H1 (cell line): Measurements from ENCODE around the gene LUZP1. TPM values are rescaled to one million over a fixed set of nuclear protein-coding genes. Genes with fewer than 3 reads are reported as not detected.

Experiments used
- CTCF ChIA-PET: fragments of 300-600 bp; sonication (Branson Sonifier 250); formaldehyde crosslinking; loops from one replicate; lab custom pipeline; 2021; ENCODE audit not compliant: partially characterized antibody; lab: Charles Lee
- POLR2A ChIA-PET: fragments of 300-600 bp; sonication (Branson Sonifier 250); formaldehyde crosslinking; loops from one replicate; lab custom pipeline; 2021; ENCODE audit warnings: inconsistent platforms; ENCODE audit not compliant: partially characterized antibody; lab: Charles Lee
- DNase-seq, 2 experiments: peaks; one replicate each; pipeline versions ENCODE4 v3.0.0 to v3.0.0-alpha.2; 2010 to 2022; ENCODE audit warnings: low spot score in 2 of 2, low read depth in 1 of 2, mixed read lengths in 1 of 2
- FAIRE-seq: peaks from 2 replicates; lab custom pipeline; 2011; peaks lifted over from hg19 to GRCh38; lab: Jason Lieb, UNC
- H2AFZ ChIP-seq: 2 replicates; pipeline ENCODE4 v1.8.1; 2012; ENCODE audit warnings: low read length, inconsistent platforms
- H2AK5ac ChIP-seq: 2 replicates; pipeline ENCODE4 v1.6.1; 2013; ENCODE audit warnings: low read depth, low read length
- H2BK120ac ChIP-seq: replicated peaks from 2 replicates; pipeline ENCODE3; 2013; ENCODE audit warnings: low read depth, low read length, inconsistent platforms
- H2BK12ac ChIP-seq: 2 replicates; pipeline ENCODE4 v1.6.1; 2013; ENCODE audit warnings: low read depth, low read length
- H2BK15ac ChIP-seq: 2 replicates; pipeline ENCODE4 v1.6.1; 2013; ENCODE audit warnings: low read length
- H2BK20ac ChIP-seq: 2 replicates; pipeline ENCODE4 v1.6.1; 2013; ENCODE audit warnings: low read length
- H2BK5ac ChIP-seq: 2 replicates; pipeline ENCODE4 v1.6.1; 2013; ENCODE audit warnings: low read depth, low read length
- H3K14ac ChIP-seq: 2 replicates; pipeline ENCODE4 v1.6.1; 2013; ENCODE audit warnings: inconsistent platforms; ENCODE audit not compliant: insufficient read length
- H3K18ac ChIP-seq: 2 replicates; pipeline ENCODE4 v1.6.1; 2013; ENCODE audit warnings: low read length; ENCODE audit errors: extremely low read depth
- H3K23ac ChIP-seq: 2 replicates; pipeline ENCODE4 v1.6.1; 2013; ENCODE audit warnings: inconsistent platforms; ENCODE audit not compliant: insufficient read length
- H3K23me2 ChIP-seq: 2 replicates; pipeline ENCODE4 v1.6.1; 2013; ENCODE audit warnings: low read depth, low read length
- H3K27ac ChIP-seq: 2 replicates; pipeline ENCODE4 v1.6.1; 2011; ENCODE audit warnings: low read depth, low read length, inconsistent platforms
- H3K27me3 ChIP-seq, 4 experiments: replicated peaks in 1 of 4; 1 replicate in 1 of 4; 2 replicates in 3 of 4; pipeline versions ENCODE4 v1.6.1 to v1.8.1; 2011 to 2013; ENCODE audit warnings: low read length in 3 of 4, mild to moderate bottlenecking in 3 of 4, inconsistent platforms in 2 of 4, mixed read lengths in 2 of 4, moderate library complexity in 1 of 4; ENCODE audit not compliant: control insufficient read depth in 3 of 4, insufficient read depth in 3 of 4; ENCODE audit errors: extremely low read depth in 1 of 4
- H3K36me3 ChIP-seq, 4 experiments: 2 replicates each; pipeline versions ENCODE4 v1.6.1 to v1.8.1; 2011 to 2013; ENCODE audit warnings: mild to moderate bottlenecking in 4 of 4, low read length in 3 of 4, moderate library complexity in 2 of 4, control low read depth in 1 of 4, inconsistent platforms in 1 of 4; ENCODE audit not compliant: insufficient read depth in 4 of 4, control insufficient read depth in 2 of 4
- H3K4ac ChIP-seq: replicated peaks from 2 replicates; pipeline ENCODE3; 2013; ENCODE audit warnings: low read length, low read depth, mixed read lengths, inconsistent platforms; ENCODE audit not compliant: insufficient read length
- H3K4me1 ChIP-seq, 4 experiments: replicated peaks in 1 of 4; 1 replicate in 1 of 4; 2 replicates in 3 of 4; pipeline versions ENCODE4 v1.6.1 to v1.8.1; 2011 to 2013; ENCODE audit warnings: low read length in 3 of 4, inconsistent platforms in 2 of 4, mixed read lengths in 1 of 4; ENCODE audit not compliant: insufficient read depth in 4 of 4, control insufficient read depth in 3 of 4
- H3K4me2 ChIP-seq, 2 experiments: 2 replicates each; pipeline versions ENCODE4 v1.6.1 to v1.8.1; 2011 to 2013; ENCODE audit warnings: low read depth in 2 of 2, low read length in 2 of 2, control low read depth in 1 of 2, inconsistent platforms in 1 of 2, mild to moderate bottlenecking in 1 of 2; ENCODE audit not compliant: insufficient read depth in 1 of 2
- H3K4me3 ChIP-seq, 4 experiments: fragments of 200-600, 300-600 bp in 1 of 4; sonication (generic), shearing (Covaris generic), sonication (Bioruptor Twin) in 1 of 4; 2 replicates each; pipeline versions ENCODE4 v1.5.1 to v1.8.1; 2011 to 2016; ENCODE audit warnings: low read length in 4 of 4, low read depth in 3 of 4, control low read depth in 2 of 4, inconsistent platforms in 2 of 4, mild to moderate bottlenecking in 2 of 4, mixed read lengths in 1 of 4, moderate library complexity in 1 of 4; ENCODE audit not compliant: insufficient read depth in 2 of 4; ENCODE audit errors: extremely low read depth in 1 of 4
- H3K56ac ChIP-seq: replicated peaks from 2 replicates; pipeline ENCODE3; 2013; ENCODE audit warnings: low read depth, mild to moderate bottlenecking, mixed read lengths, low read length, inconsistent platforms; ENCODE audit not compliant: insufficient read length
- H3K79me1 ChIP-seq: 2 replicates; pipeline ENCODE4 v1.6.1; 2013; ENCODE audit warnings: low read depth, low read length, control low read depth
- H3K79me2 ChIP-seq, 2 experiments: 2 replicates each; pipeline versions ENCODE4 v1.6.1 to v1.8.1; 2012 to 2013; ENCODE audit warnings: low read length in 2 of 2, mild to moderate bottlenecking in 2 of 2, inconsistent platforms in 1 of 2; ENCODE audit not compliant: insufficient read depth in 2 of 2, control insufficient read depth in 1 of 2
- H3K9ac ChIP-seq, 4 experiments: replicated peaks in 1 of 4; 1 replicate in 1 of 4; 2 replicates in 3 of 4; pipeline versions ENCODE4 v1.6.1 to v1.8.1; 2011 to 2013; ENCODE audit warnings: low read depth in 3 of 4, low read length in 3 of 4, control low read depth in 2 of 4, mild to moderate bottlenecking in 2 of 4, moderate library complexity in 2 of 4, inconsistent platforms in 1 of 4; ENCODE audit errors: extremely low read depth in 1 of 4
- H3K9me3 ChIP-seq, 2 experiments: 2 replicates each; pipeline versions ENCODE4 v1.6.1 to v1.8.1; 2012 to 2013; ENCODE audit warnings: mild to moderate bottlenecking in 2 of 2, moderate library complexity in 2 of 2, control low read depth in 1 of 2, inconsistent platforms in 1 of 2, low read depth in 1 of 2, low read length in 1 of 2, mixed read lengths in 1 of 2; ENCODE audit not compliant: insufficient read depth in 2 of 2
- H4K20me1 ChIP-seq, 2 experiments: replicated peaks in 1 of 2; 2 replicates each; pipeline versions ENCODE3 to v1.8.1; 2011 to 2013; ENCODE audit warnings: inconsistent platforms in 2 of 2, low read length in 2 of 2, mild to moderate bottlenecking in 1 of 2; ENCODE audit not compliant: insufficient read depth in 2 of 2, control insufficient read depth in 1 of 2
- H4K5ac ChIP-seq: 2 replicates; pipeline ENCODE4 v1.6.1; 2013; ENCODE audit warnings: low read length, low read depth, mixed read lengths, inconsistent platforms; ENCODE audit not compliant: insufficient read length
- H4K8ac ChIP-seq: 2 replicates; pipeline ENCODE4 v1.8.0; 2013; ENCODE audit warnings: mild to moderate bottlenecking, moderate library complexity, low read length, inconsistent platforms; ENCODE audit not compliant: insufficient read depth; ENCODE audit errors: extremely low read depth
- H4K91ac ChIP-seq: replicated peaks from 2 replicates; pipeline ENCODE3; 2013; ENCODE audit warnings: low read length, mixed read lengths, inconsistent platforms; ENCODE audit not compliant: insufficient read length
- BRCA1 ChIP-seq: IDR thresholded peaks from 2 replicates; pipeline ENCODE4 v1.6.1; 2012; ENCODE audit warnings: low read depth, low read length, improper control_type of control experiment
- CBX8 ChIP-seq: fragments of 300-800, 300-1000 bp; sonication (generic); IDR thresholded peaks from 2 replicates; pipeline ENCODE4 v1.7.1; 2016; ENCODE audit warnings: low read depth, low read length, borderline replicate concordance
- CHD2 ChIP-seq: IDR thresholded peaks from 2 replicates; pipeline ENCODE4 v1.6.1; 2012; ENCODE audit warnings: low read length, improper control_type of control experiment
- KDM1A ChIP-seq: fragments of 200-600, 300-600 bp; sonication (generic); IDR thresholded peaks from 2 replicates; pipeline ENCODE4 v1.7.1; 2016; ENCODE audit warnings: mild to moderate bottlenecking, low read length, borderline replicate concordance
- KDM4A ChIP-seq: IDR thresholded peaks from one replicate; pipeline ENCODE4 v1.7.1; 2012; ENCODE audit warnings: low read depth, mild to moderate bottlenecking, moderate library complexity, low read length, inconsistent platforms; ENCODE audit not compliant: severe bottlenecking
- POLR2A ChIP-seq, 2 experiments: IDR thresholded peaks; 1 replicate in 1 of 2; 2 replicates in 1 of 2; pipeline ENCODE4 v1.6.1; 2011; ENCODE audit warnings: low read depth in 2 of 2, low read length in 2 of 2, mild to moderate bottlenecking in 2 of 2; ENCODE audit errors: control extremely low read depth in 1 of 2
- POU5F1 ChIP-seq: IDR thresholded peaks from 2 replicates; pipeline ENCODE4 v1.6.1; 2011; ENCODE audit warnings: low read depth, mild to moderate bottlenecking, low read length, moderate library complexity
- SAP30 ChIP-seq: fragments of 300-600 bp; sonication (generic); IDR thresholded peaks from 2 replicates; pipeline ENCODE4 v1.7.1; 2012; ENCODE audit warnings: low read length, moderate library complexity, mild to moderate bottlenecking, inconsistent platforms; ENCODE audit not compliant: insufficient read depth, insufficient replicate concordance
- SP2 ChIP-seq: IDR thresholded peaks from 2 replicates; pipeline ENCODE4 v1.6.1; 2012; ENCODE audit warnings: mild to moderate bottlenecking, low read length, inconsistent platforms
- TAF1 ChIP-seq: IDR thresholded peaks from 2 replicates; pipeline ENCODE4 v1.6.1; 2011; ENCODE audit warnings: mild to moderate bottlenecking, low read depth, low read length
- WGBS, 2 experiments: shearing (Covaris generic) in 1 of 2; methylation state at CpG; one replicate each; pipeline versions ENCODE4 v1.1.6 to v1.1.7; 2013 to 2015; ENCODE audit warnings: low lambda C conversion rate in 2 of 2, mixed read lengths in 2 of 2, inconsistent platforms in 1 of 2, low coverage in 1 of 2, missing lambda C conversion rate in 1 of 2; ENCODE audit not compliant: insufficient replicate concordance in 2 of 2, insufficient coverage in 1 of 2, insufficient read length in 1 of 2; ENCODE audit errors: extremely low coverage in 1 of 2, missing lambda C conversion rate in 1 of 2; 5-methylcytosine and 5-hydroxymethylcytosine counted together
- polyA plus RNA-seq, 7 experiments: library from polyadenylated mRNA; depleted of rRNA in 3 of 7; stranded (reverse) in 5 of 7; unstranded in 2 of 7; fragments of >200 nt in 5 of 7; fragments of 200-250 nt in 2 of 7; gene quantifications; 1 replicate in 5 of 7; 2 replicates in 1 of 7; 4 replicates in 1 of 7; pipeline versions ENCODE4 v1.2.1 to v1.2.3, GENCODE V29; 2011 to 2013; ENCODE audit warnings: missing spikeins in 2 of 7, mixed read lengths in 2 of 7
- total RNA-seq: library from RNA; stranded (reverse); fragmentation: NEBNext Ultra II Directional; extraction: Animal tissue kit (Norgen Biotek cat#: 25700); gene quantifications from 2 replicates; pipeline ENCODE4 v1.2.1, GENCODE V29; 2021
- TF ChIP-seq, protein P1 (sequence below), 3 experiments: IDR thresholded peaks; 1 replicate in 2 of 3; 2 replicates in 1 of 3; pipeline versions ENCODE4 v1.5.1 to v1.6.1; 2011; ENCODE audit warnings: low read length in 3 of 3, mild to moderate bottlenecking in 3 of 3, inconsistent platforms in 2 of 3, low read depth in 1 of 3, moderate library complexity in 1 of 3; ENCODE audit not compliant: insufficient read depth in 1 of 3; ENCODE audit errors: control extremely low read depth in 1 of 3

The LUZP1 gene
- total and polyA plus RNA-seq, 2 of the 8 experiments (the other 6 are each of a cell fraction or from before 2014, with no cell fraction given) = 14.0 to 60.5 TPM

DNA sequence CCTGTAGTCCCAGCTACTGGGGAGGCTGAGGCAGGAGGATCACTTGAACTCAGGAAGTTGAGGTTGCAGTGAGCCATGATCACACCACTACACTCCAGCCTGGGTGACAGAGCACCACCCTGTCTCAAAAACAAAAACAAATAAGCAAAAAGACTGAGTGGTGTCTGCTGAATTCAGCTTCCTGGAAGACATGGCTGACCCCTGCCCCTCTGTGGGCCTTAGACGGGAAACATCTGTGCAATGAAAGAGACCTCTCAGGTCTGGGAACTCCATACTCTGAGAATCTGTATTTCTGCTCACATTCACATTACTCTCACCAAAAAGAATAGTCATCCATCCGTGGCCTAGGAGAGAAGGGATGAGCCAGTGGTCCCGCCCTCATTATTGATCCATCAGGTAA lies 46.6 kb upstream of the LUZP1 start:
- H3K79me2 ChIP-seq = peaks cover 0 to 2% of the 10 kb centered on the region in 2 experiments; a peak in 1 of 4 replicates
- H4K91ac ChIP-seq = no peak overlapping the region
- no peak for FAIRE-seq
- H3K79me1 ChIP-seq = peaks cover 3% of the 10 kb centered on the region; the same call in 1 of the 2 replicates
- POLR2A ChIA-PET = interaction anchor here (1.2 to 1.7 kb wide), 3 partner anchors 14 to 48 kb away, joined by 3 to 5 read pairs (median 4); no protein-coding TSS in a partner anchor
- H3K4ac ChIP-seq = no peak overlapping the region
- no peak overlapping the region for H4K8ac ChIP-seq
- H3K27ac ChIP-seq = no peak overlapping the region
- no peak overlapping the region for H2BK20ac ChIP-seq
- H2BK12ac ChIP-seq = no peak overlapping the region
- no peak overlapping the region for H3K14ac ChIP-seq
- H3K23ac ChIP-seq = no peak overlapping the region
- no peak overlapping the region for H2AFZ ChIP-seq
- no peak overlapping the region for H2BK120ac ChIP-seq
- no peak overlapping the region for H2BK15ac ChIP-seq
- H4K5ac ChIP-seq = no peak overlapping the region
- peaks cover 6% of the 10 kb centered on the region; the same call in 1 of the 2 replicates for H3K23me2 ChIP-seq
- H3K36me3 ChIP-seq = 0 out of 8 replicates have a peak, but pooled peaks cover 0 to 3% (median 0%) of the 10 kb centered on the region in 4 experiments
- 87% methylated on average over 3 of the region's 3 CpGs; no CpG with 5 or more reads in 1 of the 2 experiments for WGBS, 2 experiments
- no peak overlapping the region for H2BK5ac ChIP-seq
- peaks cover 6 to 13% (median 9%) of the 10 kb centered on the region in 4 experiments for H3K4me1 ChIP-seq
- H4K20me1 ChIP-seq = peaks cover 0 to 3% of the 10 kb centered on the region in 2 experiments
- CTCF ChIA-PET = interaction anchor here (0.8 to 1.7 kb wide), 7 partner anchors 18 to 237 kb away, joined by 3 to 11 read pairs (median 4); no protein-coding TSS in a partner anchor
- H3K4me3 ChIP-seq = no peak overlapping the region
- no peak overlapping the region for H3K18ac ChIP-seq
- H3K27me3 ChIP-seq = peaks cover 0 to 3% (median 1%) of the 10 kb centered on the region in 4 experiments; a peak in 4 of 7 replicates
- peak overlapping the region; percentile 64 to 80; a peak in 2 of 4 replicates for H3K4me2 ChIP-seq
- no peak for DNase-seq
- no peaks in the 10 kb centered on the region for H3K9me3 ChIP-seq
- H3K56ac ChIP-seq = no peak overlapping the region
- H3K9ac ChIP-seq = no peak overlapping the region
- no peak overlapping the region for H2AK5ac ChIP-seq
- no peak for TF ChIP-seq KDM4A
- no peak for TF ChIP-seq SP2
- no peak for TF ChIP-seq KDM1A
- TF ChIP-seq, protein P1, sequence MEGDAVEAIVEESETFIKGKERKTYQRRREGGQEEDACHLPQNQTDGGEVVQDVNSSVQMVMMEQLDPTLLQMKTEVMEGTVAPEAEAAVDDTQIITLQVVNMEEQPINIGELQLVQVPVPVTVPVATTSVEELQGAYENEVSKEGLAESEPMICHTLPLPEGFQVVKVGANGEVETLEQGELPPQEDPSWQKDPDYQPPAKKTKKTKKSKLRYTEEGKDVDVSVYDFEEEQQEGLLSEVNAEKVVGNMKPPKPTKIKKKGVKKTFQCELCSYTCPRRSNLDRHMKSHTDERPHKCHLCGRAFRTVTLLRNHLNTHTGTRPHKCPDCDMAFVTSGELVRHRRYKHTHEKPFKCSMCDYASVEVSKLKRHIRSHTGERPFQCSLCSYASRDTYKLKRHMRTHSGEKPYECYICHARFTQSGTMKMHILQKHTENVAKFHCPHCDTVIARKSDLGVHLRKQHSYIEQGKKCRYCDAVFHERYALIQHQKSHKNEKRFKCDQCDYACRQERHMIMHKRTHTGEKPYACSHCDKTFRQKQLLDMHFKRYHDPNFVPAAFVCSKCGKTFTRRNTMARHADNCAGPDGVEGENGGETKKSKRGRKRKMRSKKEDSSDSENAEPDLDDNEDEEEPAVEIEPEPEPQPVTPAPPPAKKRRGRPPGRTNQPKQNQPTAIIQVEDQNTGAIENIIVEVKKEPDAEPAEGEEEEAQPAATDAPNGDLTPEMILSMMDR (IDR thresholded peaks at IDR 0.05; ENCODE audit: control extremely low read depth in 1 of 3, insufficient read depth in 1 of 3, low read depth in 1 of 3, low read length in 3 of 3) = no peak
- TF ChIP-seq CBX8 = no peak
- TF ChIP-seq CHD2 = no peak
- no peak for TF ChIP-seq SAP30
- TF ChIP-seq POLR2A (IDR thresholded peaks at IDR 0.05; ENCODE audit: control extremely low read depth in 1 of 2, low read depth in 2 of 2, low read length in 2 of 2) = no peak
- no peak for TF ChIP-seq POU5F1
- no peak for TF ChIP-seq TAF1
- no peak for TF ChIP-seq BRCA1
